ENCODE data around the gene CGB1.
A peak's percentile ranks its signal among the peaks of the same experiment; 100 is the strongest.

CGB1 gene

GRCh38 chr19:48993175-48994034 is 43.3 kb downstream of the CGB1 start, which contains the start of the genes GYS1 and RUVBL2:
Gene GYS1, minus strand, starts transcription at chr19:48993309. Its CDS starts 197 bp downstream, at chr19:48993112.
Gene RUVBL2, plus strand, starts transcription at chr19:48993887. Its CDS starts 25 bp downstream, at chr19:48993912.
- DNase-seq, result peak; percentile 96

- DNase-seq, result no peak
Observed at GRCh38 chr19:48992581-48993174, 44.0 kb downstream of the CGB1 start.

- no peak for DNase-seq
Observed at GRCh38 chr19:48991873-48992580, 44.7 kb downstream of the CGB1 start.

GRCh38 chr19:48991011-48991609 is 45.6 kb downstream of the CGB1 start:
- DNase-seq, result no peak

- no peak for DNase-seq
Observed at GRCh38 chr19:48990400-48990799, 46.3 kb downstream of the CGB1 start.

- no peak for DNase-seq
Observed at GRCh38 chr19:48989701-48990291, 46.9 kb downstream of the CGB1 start.

GRCh38 chr19:48988860-48989259 is 47.8 kb downstream of the CGB1 start:
- DNase-seq, result no peak

GRCh38 chr19:48988286-48988685 is 48.4 kb downstream of the CGB1 start:
- DNase-seq, result no peak

- DNase-seq, result no peak
Observed at GRCh38 chr19:48987323-48987722, 49.4 kb downstream of the CGB1 start.

- DNase-seq, result no peak
Observed at GRCh38 chr19:48986211-48986610, 50.5 kb downstream of the CGB1 start.

- DNase-seq, result no peak
Observed at GRCh38 chr19:48985711-48986110, 51.0 kb downstream of the CGB1 start.

All from NCI-H187 treated with DMSO at 0.1 percent for 48 hours (cell line).